GM18868 (cell line): ENCODE data around the gene RGP1.

Source experiments
- ATAC-seq: cut with Tn5 transposase; IDR thresholded peaks from one replicate; pipeline ENCODE4 v1.9.1; 2021; ENCODE audit warnings: mild to moderate bottlenecking, moderate library complexity; ENCODE audit not compliant: unreplicated experiment

Gene RGP1

DNA sequence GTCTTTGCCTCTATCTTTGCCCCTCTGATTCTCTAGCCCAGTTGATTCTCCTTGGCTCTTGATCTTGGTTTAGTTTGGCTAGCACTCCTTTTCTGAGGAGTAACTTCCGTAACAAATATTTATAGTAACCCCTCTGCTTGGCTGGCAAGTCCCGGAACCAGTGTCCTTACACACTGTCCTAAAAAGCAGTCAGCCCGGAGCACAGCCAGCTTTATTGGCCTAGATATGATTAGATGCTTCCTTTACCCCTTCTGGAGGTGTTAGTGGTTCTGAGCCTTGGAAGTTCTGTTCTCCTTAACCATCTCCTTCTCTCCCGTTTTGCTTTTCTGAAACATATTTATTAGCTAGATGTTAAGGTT is 22.0 kb downstream of the RGP1 start:
- ATAC-seq, result no peak

DNA sequence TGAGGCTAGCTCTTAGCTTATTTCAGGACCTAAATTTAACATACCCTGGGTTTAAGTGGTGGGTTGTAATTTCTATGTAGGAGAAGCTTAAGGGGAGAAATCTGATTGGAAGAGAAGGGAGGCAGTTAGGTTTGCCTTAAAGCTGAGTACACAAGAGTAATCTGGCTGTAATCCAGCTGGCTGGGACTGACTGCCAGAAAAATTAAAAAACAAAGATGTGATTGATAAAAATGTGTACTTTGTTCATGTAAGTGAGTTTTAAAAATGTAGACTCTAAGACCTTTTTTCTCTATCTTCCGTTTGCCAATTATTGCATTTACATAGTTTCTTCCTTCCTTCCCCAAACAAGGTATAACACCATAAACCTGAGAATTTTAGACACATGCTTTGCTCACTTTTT is 22.4 kb downstream of the RGP1 start:
- no peak for ATAC-seq

DNA sequence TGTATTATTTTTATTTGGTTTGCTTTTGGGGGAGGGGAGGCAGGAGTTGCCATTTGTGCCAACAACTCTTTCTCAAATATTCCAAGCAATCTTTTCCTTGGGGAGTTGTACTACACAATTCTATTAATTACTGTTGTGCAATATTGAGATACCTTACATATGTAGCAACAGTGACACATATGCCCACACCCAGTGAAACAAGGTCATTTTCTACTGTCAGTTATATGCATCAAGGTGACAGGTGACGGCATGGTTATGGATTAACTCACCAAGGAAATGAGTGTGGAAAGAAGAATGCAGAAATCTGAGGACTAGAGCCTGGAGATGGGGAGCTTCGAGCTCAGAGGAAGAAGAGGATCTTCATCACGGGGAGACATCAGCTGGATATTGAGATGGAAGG is 22.9 kb downstream of the RGP1 start:
- no peak for ATAC-seq

GRCh38 chr9:35774907-35775635 is 26.0 kb downstream of the RGP1 start:
- ATAC-seq, result no peak

DNA sequence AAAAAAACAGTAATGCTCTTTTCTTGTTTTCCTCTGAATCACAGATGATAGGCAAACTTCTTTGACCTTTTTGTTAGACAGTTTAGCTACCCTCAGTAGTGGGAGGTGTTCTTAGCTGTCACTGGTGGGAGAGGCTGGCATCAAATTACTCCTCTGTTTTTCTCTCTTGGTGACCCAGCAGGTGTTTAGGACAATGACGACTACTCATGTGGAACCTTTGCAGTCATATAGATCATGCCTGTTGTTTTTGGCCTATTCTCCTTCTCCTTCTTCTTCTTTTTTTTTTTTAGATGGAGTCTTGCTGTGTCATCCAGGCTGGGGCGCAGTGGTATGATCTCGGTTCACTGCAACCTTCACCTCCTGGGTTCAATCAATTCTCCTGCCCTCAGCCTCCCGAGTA is 26.9 kb downstream of the RGP1 start:
- no peak for ATAC-seq

DNA sequence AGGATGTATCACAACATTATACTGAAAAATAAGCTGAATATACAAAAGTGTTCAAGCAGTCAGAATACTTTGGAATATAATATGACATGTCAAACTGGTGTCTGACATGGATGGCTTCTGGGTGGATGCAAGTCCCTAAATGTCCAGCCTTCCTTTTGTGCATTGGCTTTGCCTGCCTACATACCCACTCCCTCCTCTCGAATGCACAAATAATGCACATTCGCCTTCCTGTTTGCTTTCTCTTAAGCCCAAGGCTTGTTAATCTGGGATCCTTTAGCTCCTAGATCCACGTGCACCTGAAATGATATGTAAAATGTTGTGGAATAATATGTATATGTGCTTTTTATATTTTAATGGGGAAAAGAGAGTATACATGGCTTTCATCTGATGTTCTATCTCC is 29.4 kb downstream of the RGP1 start:
- ATAC-seq, result no peak

DNA sequence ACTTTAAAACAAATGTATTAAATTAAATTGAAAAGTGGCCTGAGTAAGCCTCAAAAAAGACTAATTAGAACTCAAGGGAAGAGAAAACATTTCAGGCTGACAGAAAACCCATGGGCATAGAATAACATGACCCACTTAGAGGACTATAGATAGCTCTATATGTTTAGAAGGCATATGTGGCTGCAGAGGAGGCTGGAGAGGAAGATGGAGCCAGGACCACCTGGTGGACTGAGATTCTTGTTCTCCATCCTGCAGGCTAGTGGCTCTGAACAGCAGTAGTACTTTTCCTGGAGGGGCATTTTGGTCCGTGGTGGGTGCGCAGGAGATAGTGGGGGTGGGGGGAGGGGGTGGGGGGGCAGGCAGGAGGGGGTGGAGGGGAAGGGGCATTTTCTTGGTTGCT is 32.0 kb downstream of the RGP1 start:
- no peak for ATAC-seq

DNA sequence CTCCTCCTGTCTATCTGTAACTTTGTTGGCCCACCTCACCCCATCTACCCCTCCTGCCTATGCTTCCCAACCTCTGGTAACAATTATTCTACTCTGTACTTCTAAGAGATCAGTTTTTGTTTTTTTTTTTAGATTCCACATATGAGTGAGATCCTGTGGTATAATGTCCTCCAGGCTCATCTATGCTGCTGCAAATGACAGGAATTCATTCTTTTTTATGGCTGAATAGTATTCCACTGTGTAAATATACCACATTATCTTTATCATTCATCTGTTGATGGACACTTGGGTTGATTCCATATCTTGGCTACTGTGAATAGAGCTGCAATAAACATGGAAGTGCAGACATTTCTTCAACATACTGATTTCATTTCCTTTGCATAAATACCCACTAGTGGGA is 34.3 kb downstream of the RGP1 start:
- no peak for ATAC-seq

- no peak for ATAC-seq
These were observed 40.5 kb downstream of the RGP1 start for GRCh38 chr9:35789541-35789940.

GRCh38 chr9:35790025-35790384 is 40.9 kb downstream of the RGP1 start:
- no peak for ATAC-seq

DNA sequence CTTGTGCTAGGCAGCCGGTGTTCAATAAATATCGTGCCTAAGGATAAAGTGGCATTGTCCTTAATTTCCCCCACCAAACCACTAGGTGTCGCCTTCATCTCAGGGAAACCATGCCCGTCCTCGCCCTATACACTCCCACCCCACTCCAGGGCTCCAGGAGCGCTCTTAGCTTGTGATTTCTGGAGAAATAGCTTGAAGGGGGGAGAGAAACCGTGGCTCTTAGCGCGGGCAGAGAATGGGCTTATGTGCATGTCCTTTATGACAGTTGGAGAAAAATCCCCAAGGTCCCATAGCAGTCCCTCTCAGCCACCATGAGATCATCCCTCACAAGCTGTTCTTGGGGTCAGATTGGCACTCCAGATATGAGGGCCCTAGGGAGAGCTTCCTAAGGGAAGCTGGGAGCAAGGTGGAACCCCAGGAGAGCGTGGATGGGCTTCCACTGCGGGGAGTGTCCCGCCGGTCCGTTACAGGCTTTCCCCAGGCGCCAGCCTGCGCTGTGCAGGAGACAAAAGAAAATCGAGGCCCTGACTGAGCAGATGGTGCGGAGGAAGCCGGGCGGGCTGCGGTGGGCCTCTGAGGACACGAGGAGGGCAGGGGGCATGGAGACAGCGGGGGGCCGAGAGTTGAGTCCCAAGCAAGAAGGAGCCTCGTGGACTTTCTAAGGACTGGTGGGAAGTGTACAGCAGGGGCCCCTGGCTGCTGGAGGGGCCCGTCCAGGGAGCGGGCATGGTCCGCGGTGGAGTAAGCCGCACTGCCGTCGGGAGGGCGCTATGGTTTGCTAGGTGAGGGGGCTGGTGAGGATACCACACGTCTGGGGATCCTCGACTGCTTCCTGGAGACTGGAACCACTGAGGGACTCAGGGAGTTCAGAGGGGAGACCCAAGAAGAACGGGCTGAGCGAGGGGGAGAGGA is 41.6 kb downstream of the RGP1 start:
- ATAC-seq, result no peak

- ATAC-seq, result no peak
These were observed 42.3 kb downstream of the RGP1 start, which contains the start of gene NPR2 for GRCh38 chr9:35791297-35791921. Gene NPR2, plus strand, starts transcription at chr9:35791591. Its CDS starts 818 bp downstream, at chr9:35792409.

- no peak for ATAC-seq
These were observed 43.1 kb downstream of the RGP1 start for GRCh38 chr9:35792024-35792813.

- ATAC-seq, result no peak
These were observed 43.7 kb downstream of the RGP1 start for GRCh38 chr9:35792826-35793225.

- no peak for ATAC-seq
These were observed 44.4 kb downstream of the RGP1 start for GRCh38 chr9:35793461-35793860.

GRCh38 chr9:35795695-35796094 is 46.6 kb downstream of the RGP1 start:
- no peak for ATAC-seq

DNA sequence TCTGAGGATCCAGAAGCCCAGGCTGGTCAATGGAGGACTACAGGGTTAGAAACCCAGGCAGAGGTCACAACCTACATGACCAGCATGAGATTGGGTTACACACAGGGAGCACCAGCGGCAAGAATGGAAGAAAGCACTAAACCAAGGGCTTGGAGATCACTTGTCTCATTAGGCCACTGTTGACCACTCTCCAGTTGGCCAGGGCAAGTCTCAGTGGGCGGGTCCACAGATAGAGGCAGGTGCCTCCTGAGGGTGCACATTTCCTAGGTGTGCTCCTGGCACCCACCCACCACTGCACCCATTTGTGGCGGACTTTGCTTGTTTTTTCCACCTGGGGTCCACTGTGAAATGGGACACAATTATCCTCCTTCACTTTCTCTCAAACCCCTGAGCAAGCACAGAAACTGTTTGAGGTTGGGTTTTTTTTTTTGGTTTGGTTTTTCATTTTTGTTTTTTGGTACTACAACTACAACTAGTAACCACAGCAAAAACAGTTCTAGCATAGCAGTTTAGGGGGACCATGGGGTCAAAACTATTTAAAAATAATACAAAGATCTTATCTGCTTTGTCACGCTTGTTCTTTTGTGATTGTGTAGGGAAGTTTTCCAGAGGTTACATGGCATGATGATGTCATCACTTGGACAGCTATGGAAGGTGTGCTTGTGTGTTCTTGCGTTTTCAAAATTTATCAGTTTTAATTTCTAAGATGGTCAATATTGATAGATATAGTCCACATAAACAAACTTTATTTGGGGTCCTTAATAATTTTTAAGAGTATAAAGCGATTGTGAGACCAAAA is 48.4 kb downstream of the RGP1 start:
- no peak for ATAC-seq

DNA sequence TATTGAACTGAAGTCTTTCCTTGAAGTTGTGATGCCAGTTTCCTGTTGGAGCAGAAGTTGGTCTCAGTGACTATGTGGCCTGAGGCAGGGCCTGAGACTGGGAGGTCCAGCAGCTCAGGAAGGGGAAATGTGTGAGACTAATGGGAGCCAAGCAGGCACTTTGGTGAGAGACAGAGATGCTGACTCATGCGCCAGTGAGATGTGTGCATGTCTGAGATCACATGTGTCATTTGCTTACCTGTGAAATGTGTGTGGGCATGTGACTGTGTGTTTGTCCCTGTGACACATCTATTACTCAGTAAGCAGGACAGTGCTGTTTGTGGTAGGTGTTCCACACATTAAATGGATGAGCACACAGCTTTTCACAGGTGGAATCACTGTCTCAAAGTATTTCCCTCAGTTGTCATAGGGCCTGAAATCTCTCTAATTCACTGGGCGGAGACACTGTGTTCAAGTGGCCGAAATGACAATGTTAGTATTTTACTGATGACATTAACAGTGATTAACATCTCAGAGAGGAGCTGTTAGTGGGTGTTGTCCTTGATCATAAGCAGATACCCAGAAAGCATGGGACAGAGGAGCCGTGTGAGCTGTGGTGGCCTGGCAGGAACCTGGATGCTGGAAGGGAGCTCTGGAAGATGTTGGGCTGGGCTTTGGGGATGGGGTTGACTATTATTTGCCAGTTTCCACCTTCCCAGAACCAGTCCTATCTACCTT is 49.7 kb downstream of the RGP1 start:
- ATAC-seq, result peak; percentile 62

GRCh38 chr9:35800530-35800929 is 51.4 kb downstream of the RGP1 start:
- ATAC-seq, result no peak
